IPS-15b (cell line): ENCODE measurements around the gene CEL.
"Not testable (repeated sequence)": the region's sequence is repeated elsewhere in the genome, so short reads cannot be mapped to it uniquely, and the experiment has no call there.

Experiments
- H3K27me3 ChIP-seq: one replicate; pipeline ENCODE4 v1.6.1; 2013; ENCODE audit warnings: low read length; ENCODE audit not compliant: control insufficient read depth, insufficient read depth
- H3K36me3 ChIP-seq: one replicate; pipeline ENCODE4 v1.6.1; 2013; ENCODE audit warnings: low read length; ENCODE audit not compliant: control insufficient read depth, insufficient read depth
- H3K4me1 ChIP-seq: one replicate; pipeline ENCODE4 v1.6.1; 2013; ENCODE audit warnings: mild to moderate bottlenecking, low read length; ENCODE audit not compliant: control insufficient read depth, insufficient read depth
- H3K4me3 ChIP-seq: one replicate; pipeline ENCODE4 v1.5.1; 2013; ENCODE audit warnings: low read depth, low read length
- H3K9ac ChIP-seq: one replicate; pipeline ENCODE4 v1.6.1; 2013; ENCODE audit warnings: low read depth, mild to moderate bottlenecking, low read length
- H3K9me3 ChIP-seq: one replicate; pipeline ENCODE4 v1.6.1; 2013; ENCODE audit warnings: mild to moderate bottlenecking, low read length; ENCODE audit not compliant: control insufficient read depth, insufficient read depth

Gene CEL

GRCh38 chr9:133037775-133038515 is 23.8 kb upstream of the CEL start:
- Histone ChIP-seq H3K9ac (no peak overlapping the region), H3K27me3 (no peaks in the 10 kb centered on the region)

GRCh38 chr9:133040892-133041479 is 20.8 kb upstream of the CEL start:
- not testable (repeated sequence) for H3K27me3 ChIP-seq, H3K4me1 ChIP-seq, H3K9ac ChIP-seq, H3K4me3 ChIP-seq, H3K9me3 ChIP-seq
- H3K36me3 ChIP-seq: peaks cover 33% of the 10 kb centered on the region

More at GRCh38 chr9:133037775-133038515, 23.8 kb upstream of the CEL start:
- no peak overlapping the region for H3K4me3 ChIP-seq
- H3K36me3 ChIP-seq: peaks cover 13% of the 10 kb centered on the region
- no peaks in the 10 kb centered on the region for H3K4me1 ChIP-seq
- H3K9me3 ChIP-seq: no peaks in the 10 kb centered on the region

GRCh38 chr9:133041958-133042357 is 19.8 kb upstream of the CEL start:
- no peak overlapping the region for H3K4me3 ChIP-seq
- H3K9ac ChIP-seq: no peak overlapping the region
- H3K27me3 ChIP-seq: no peaks in the 10 kb centered on the region
- no peaks in the 10 kb centered on the region for H3K9me3 ChIP-seq
- peaks cover 40% of the 10 kb centered on the region for H3K36me3 ChIP-seq
- no peaks in the 10 kb centered on the region for H3K4me1 ChIP-seq

- Histone ChIP-seq H3K27me3 (no peaks in the 10 kb centered on the region), H3K36me3 (peaks cover 40% of the 10 kb centered on the region), H3K9me3 (no peaks in the 10 kb centered on the region), H3K4me1 (no peaks in the 10 kb centered on the region), H3K9ac (no peak overlapping the region), H3K4me3 (no peak overlapping the region)
Observed at GRCh38 chr9:133042676-133043075, 19.1 kb upstream of the CEL start.

- no peaks in the 10 kb centered on the region for H3K4me1 ChIP-seq
- H3K27me3 ChIP-seq: no peaks in the 10 kb centered on the region
- H3K9ac ChIP-seq: no peak overlapping the region
- H3K9me3 ChIP-seq: no peaks in the 10 kb centered on the region
- H3K4me3 ChIP-seq: no peak overlapping the region
- H3K36me3 ChIP-seq: peaks cover 40% of the 10 kb centered on the region
Observed at GRCh38 chr9:133043449-133044035, 18.2 kb upstream of the CEL start.

GRCh38 chr9:133044125-133044524 is 17.7 kb upstream of the CEL start:
- Histone ChIP-seq H3K4me1 (no peaks in the 10 kb centered on the region), H3K4me3 (no peak overlapping the region), H3K9ac (no peak overlapping the region), H3K27me3 (no peaks in the 10 kb centered on the region), H3K9me3 (no peaks in the 10 kb centered on the region), H3K36me3 (peaks cover 40% of the 10 kb centered on the region)

GRCh38 chr9:133044661-133045060 is 17.1 kb upstream of the CEL start:
- no peaks in the 10 kb centered on the region for H3K4me1 ChIP-seq

GRCh38 chr9:133045132-133045531 is 16.6 kb upstream of the CEL start:
- Histone ChIP-seq H3K4me1 (no peaks in the 10 kb centered on the region), H3K27me3 (no peaks in the 10 kb centered on the region), H3K9ac (no peak overlapping the region), H3K9me3 (no peaks in the 10 kb centered on the region), H3K36me3 (peaks cover 40% of the 10 kb centered on the region), H3K4me3 (no peak overlapping the region)

More at GRCh38 chr9:133044661-133045060, 17.1 kb upstream of the CEL start:
- Histone ChIP-seq H3K36me3 (peaks cover 40% of the 10 kb centered on the region), H3K4me3 (no peak overlapping the region), H3K9ac (no peak overlapping the region), H3K27me3 (no peaks in the 10 kb centered on the region), H3K9me3 (no peaks in the 10 kb centered on the region)

GRCh38 chr9:133046196-133046899 is 15.4 kb upstream of the CEL start:
- no peaks in the 10 kb centered on the region for H3K27me3 ChIP-seq
- H3K9me3 ChIP-seq: no peaks in the 10 kb centered on the region
- H3K9ac ChIP-seq: no peak overlapping the region
- H3K4me3 ChIP-seq: no peak overlapping the region
- no peaks in the 10 kb centered on the region for H3K4me1 ChIP-seq
- peaks cover 48% of the 10 kb centered on the region for H3K36me3 ChIP-seq

GRCh38 chr9:133046900-133047295 is 14.9 kb upstream of the CEL start:
- Histone ChIP-seq H3K36me3 (peaks cover 51% of the 10 kb centered on the region), H3K9ac (no peak overlapping the region), H3K4me3 (no peak overlapping the region), H3K4me1 (no peaks in the 10 kb centered on the region), H3K9me3 (no peaks in the 10 kb centered on the region), H3K27me3 (no peaks in the 10 kb centered on the region)

- H3K9me3 ChIP-seq: no peaks in the 10 kb centered on the region
- no peak overlapping the region for H3K9ac ChIP-seq
- no peak overlapping the region for H3K4me3 ChIP-seq
- no peaks in the 10 kb centered on the region for H3K4me1 ChIP-seq
- peaks cover 48% of the 10 kb centered on the region for H3K36me3 ChIP-seq
- H3K27me3 ChIP-seq: no peaks in the 10 kb centered on the region
Observed at GRCh38 chr9:133048595-133048994, 13.2 kb upstream of the CEL start.
